ENCODE measurements around the gene GLI3. TPM values are rescaled to one million over a fixed set of nuclear protein-coding genes. Genes with fewer than 3 reads are reported as not detected.

Gene GLI3
- polyA plus RNA-seq, 1 of the 3 experiments (the other 2 are of a cell fraction): 0.08 TPM

GRCh38 chr7:42104231-42104630 lies 132.8 kb downstream of the GLI3 start:
- CTCF ChIA-PET: no interaction called here
- H4K20me1 ChIP-seq (ENCODE audit: insufficient read depth): no peaks in the 10 kb centered on the region
- no peaks in the 10 kb centered on the region for H3K9me3 ChIP-seq
- no peaks in the 10 kb centered on the region for H3K9me2 ChIP-seq
- no peak for DNase-seq
- no peak overlapping the region for H3K27ac ChIP-seq (ENCODE audit: low read depth in 2 of 2, low read length in 1 of 2)
- H3K4me3 ChIP-seq (ENCODE audit: low read depth in 2 of 2, low read length in 1 of 2): no peak overlapping the region
- H3K4me1 ChIP-seq (ENCODE audit: control insufficient read depth in 1 of 2, insufficient read depth in 2 of 2, low read depth in 1 of 2, low read length in 1 of 2): no peaks in the 10 kb centered on the region; a peak in 1 of 4 replicates
- no peaks in the 10 kb centered on the region for H3K79me2 ChIP-seq (ENCODE audit: insufficient read depth)
- no peaks in the 10 kb centered on the region for H3K36me3 ChIP-seq (replicated peaks in 1 of 2; ENCODE audit: control insufficient read depth in 1 of 2, insufficient read depth in 2 of 2, low read length in 1 of 2)
- H3K4me2 ChIP-seq: no peak overlapping the region
- POLR2A ChIA-PET: no interaction called here
- H2AFZ ChIP-seq (ENCODE audit: low read depth): no peak overlapping the region
- H3F3A ChIP-seq (replicated peaks; ENCODE audit: insufficient read depth): no peaks in the 10 kb centered on the region
- TF ChIP-seq USF1 (IDR thresholded peaks at IDR 0.05; ENCODE audit: borderline replicate concordance, low read depth): no peak
- no peak for TF ChIP-seq MEF2A (IDR thresholded peaks at IDR 0.05; ENCODE audit: borderline replicate concordance, low read depth)
- no peak for TF ChIP-seq MAX (IDR thresholded peaks at IDR 0.05; ENCODE audit: low read depth)
- no peak for TF ChIP-seq RXRA (IDR thresholded peaks at IDR 0.05; ENCODE audit: borderline replicate concordance, low read depth)
- WGBS (ENCODE audit: low lambda C conversion rate): 29% methylated on average over 5 of the region's 5 CpGs
- no peak overlapping the region for H3K9ac ChIP-seq
- H3K27me3 ChIP-seq (ENCODE audit: insufficient read depth): peaks cover 49% of the 10 kb centered on the region; the same call in 1 of the 2 replicates

GRCh38 chr7:42103456-42103855 lies 133.6 kb downstream of the GLI3 start:
- TF ChIP-seq REST (IDR thresholded peaks at IDR 0.05; ENCODE audit: low read depth, low read length) (no peak), ELF1 (IDR thresholded peaks at IDR 0.05) (no peak), GABPA (IDR thresholded peaks at IDR 0.05; ENCODE audit: low read depth) (no peak), TCF12 (IDR thresholded peaks at IDR 0.05) (no peak)
- H3K27me3 ChIP-seq (ENCODE audit: insufficient read depth): peaks cover 47% of the 10 kb centered on the region; the same call in 1 of the 2 replicates
- H3K4me3 ChIP-seq (ENCODE audit: low read depth in 2 of 2, low read length in 1 of 2): no peak overlapping the region
- H3K27ac ChIP-seq (ENCODE audit: low read depth in 2 of 2, low read length in 1 of 2): no peak overlapping the region
- H3K9ac ChIP-seq: no peak overlapping the region
- H3F3A ChIP-seq (replicated peaks; ENCODE audit: insufficient read depth): no peaks in the 10 kb centered on the region
- H3K9me2 ChIP-seq: no peaks in the 10 kb centered on the region
- ChIA-PET POLR2A (no interaction called here), CTCF (no interaction called here)
- H3K4me1 ChIP-seq (ENCODE audit: control insufficient read depth in 1 of 2, insufficient read depth in 2 of 2, low read depth in 1 of 2, low read length in 1 of 2): no peaks in the 10 kb centered on the region; a peak in 1 of 4 replicates
- 30% methylated on average over 2 of the region's 2 CpGs for WGBS (ENCODE audit: low lambda C conversion rate)
- H2AFZ ChIP-seq (ENCODE audit: low read depth): no peak overlapping the region
- H3K9me3 ChIP-seq: no peaks in the 10 kb centered on the region
- H3K4me2 ChIP-seq: no peak overlapping the region
- no peaks in the 10 kb centered on the region for H4K20me1 ChIP-seq (ENCODE audit: insufficient read depth)
- H3K36me3 ChIP-seq (replicated peaks in 1 of 2; ENCODE audit: control insufficient read depth in 1 of 2, insufficient read depth in 2 of 2, low read length in 1 of 2): no peaks in the 10 kb centered on the region
- no peaks in the 10 kb centered on the region for H3K79me2 ChIP-seq (ENCODE audit: insufficient read depth)
- no peak for DNase-seq

All from SK-N-SH (cell line).